ENCODE measurements around the gene TNS2. TPM values are rescaled to one million over a fixed set of nuclear protein-coding genes. Genes with fewer than 3 reads are reported as not detected.

TNS2 gene
- total RNA-seq, 1 donor from 2014 or later, result 91.7 TPM

Small RNA genes within 50 kb of the gene (microRNA-seq; reads per million reads assigned to microRNA genes)
- gene MIR6757, result 0.88 reads per million

Other genes starting within 250 kb of the TNS2 start
- 1.00 to 1.4 TPM (median 1.3 TPM) in 3 replicates for gene KRT4, start 235.9 kb upstream of the TNS2 start, total RNA-seq
- not detected in 3 replicates for gene KRT79, start 215.8 kb upstream of the TNS2 start, total RNA-seq
- gene KRT78, start 201.1 kb upstream of the TNS2 start, total RNA-seq, result not detected in 3 replicates
- 1,131 to 1,194 TPM (median 1,142 TPM) in 3 replicates for gene KRT8, start 145.0 kb upstream of the TNS2 start, total RNA-seq
- 714 to 762 TPM (median 725 TPM) in 3 replicates for gene KRT18, start 100.9 kb upstream of the TNS2 start, total RNA-seq
- gene EIF4B, start 43.6 kb upstream of the TNS2 start, total RNA-seq, result 544 to 576 TPM (median 554 TPM) in 3 replicates
- 20.2 to 20.9 TPM (median 20.6 TPM) in 3 replicates for gene SPRYD3, start 29.3 kb downstream of the TNS2 start, total RNA-seq
- 70.3 to 77.2 TPM (median 75.6 TPM) in 3 replicates for gene IGFBP6, start 47.6 kb downstream of the TNS2 start, total RNA-seq
- 0.13 to 0.40 TPM (median 0.20 TPM) in 3 replicates for gene SOAT2, start 53.4 kb downstream of the TNS2 start, total RNA-seq
- 96.5 to 105 TPM (median 97.5 TPM) in 3 replicates for gene ZNF740, start 130.7 kb downstream of the TNS2 start, total RNA-seq
- gene CSAD, start 130.9 kb downstream of the TNS2 start, total RNA-seq, result 120 to 129 TPM (median 125 TPM) in 3 replicates
- 3.2 to 4.9 TPM (median 4.6 TPM) in 3 replicates for gene ITGB7, start 157.2 kb downstream of the TNS2 start, total RNA-seq
- gene RARG, start 182.1 kb downstream of the TNS2 start, total RNA-seq, result 66.6 to 72.2 TPM (median 71.6 TPM) in 3 replicates
- gene ESPL1, start 218.2 kb downstream of the TNS2 start, total RNA-seq, result 15.7 to 20.8 TPM (median 15.9 TPM) in 3 replicates
- gene PFDN5, start 245.5 kb downstream of the TNS2 start, total RNA-seq, result 328 to 339 TPM (median 338 TPM) in 3 replicates
- 50.1 to 55.9 TPM (median 53.8 TPM) in 3 replicates for gene MYG1, start 249.6 kb downstream of the TNS2 start, total RNA-seq

All from mesothelial cell of epicardium (in vitro differentiated cells).